ENCODE data around the gene SNTG2. TPM values are rescaled to one million over a fixed set of nuclear protein-coding genes. Genes with fewer than 3 reads are reported as not detected.

SNTG2 gene
- total RNA-seq, 6 experiments from 2014 or later: not detected

DNA sequence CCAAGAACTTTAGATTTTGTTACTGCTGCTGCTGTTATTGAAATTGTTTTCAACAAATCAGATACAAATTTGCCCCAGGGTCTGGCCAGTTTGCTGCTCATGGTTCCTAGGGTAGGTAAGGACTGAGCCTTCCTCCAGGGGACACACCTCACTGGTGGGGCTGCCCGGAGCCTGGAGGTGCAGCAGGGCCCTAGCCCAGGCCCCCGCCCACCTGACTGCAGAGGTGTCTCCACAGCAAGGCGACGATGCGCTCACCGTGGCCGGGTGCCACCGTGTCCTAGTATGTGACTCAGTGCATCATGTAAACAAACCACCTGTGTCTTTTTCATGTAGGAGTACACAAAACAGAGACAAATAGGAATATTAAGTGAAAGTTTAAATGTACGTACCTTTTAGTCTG is 309.1 kb downstream of the SNTG2 start:
- 62% methylated on average over 9 of the region's 9 CpGs for WGBS (ENCODE audit: insufficient coverage, low coverage, low lambda C conversion rate, missing lambda C conversion rate)
- H3K4me1 ChIP-seq: no peaks in the 10 kb centered on the region
- TF ChIP-seq POLR2A (IDR thresholded peaks at IDR 0.05): no peak
- TF ChIP-seq, protein P1, sequence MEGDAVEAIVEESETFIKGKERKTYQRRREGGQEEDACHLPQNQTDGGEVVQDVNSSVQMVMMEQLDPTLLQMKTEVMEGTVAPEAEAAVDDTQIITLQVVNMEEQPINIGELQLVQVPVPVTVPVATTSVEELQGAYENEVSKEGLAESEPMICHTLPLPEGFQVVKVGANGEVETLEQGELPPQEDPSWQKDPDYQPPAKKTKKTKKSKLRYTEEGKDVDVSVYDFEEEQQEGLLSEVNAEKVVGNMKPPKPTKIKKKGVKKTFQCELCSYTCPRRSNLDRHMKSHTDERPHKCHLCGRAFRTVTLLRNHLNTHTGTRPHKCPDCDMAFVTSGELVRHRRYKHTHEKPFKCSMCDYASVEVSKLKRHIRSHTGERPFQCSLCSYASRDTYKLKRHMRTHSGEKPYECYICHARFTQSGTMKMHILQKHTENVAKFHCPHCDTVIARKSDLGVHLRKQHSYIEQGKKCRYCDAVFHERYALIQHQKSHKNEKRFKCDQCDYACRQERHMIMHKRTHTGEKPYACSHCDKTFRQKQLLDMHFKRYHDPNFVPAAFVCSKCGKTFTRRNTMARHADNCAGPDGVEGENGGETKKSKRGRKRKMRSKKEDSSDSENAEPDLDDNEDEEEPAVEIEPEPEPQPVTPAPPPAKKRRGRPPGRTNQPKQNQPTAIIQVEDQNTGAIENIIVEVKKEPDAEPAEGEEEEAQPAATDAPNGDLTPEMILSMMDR (IDR thresholded peaks at IDR 0.05): no peak
- H3K4me3 ChIP-seq: no peak overlapping the region
- no peak overlapping the region for H3K27ac ChIP-seq
- H3K27me3 ChIP-seq: no peaks in the 10 kb centered on the region
- no peaks in the 10 kb centered on the region for H3K9me3 ChIP-seq
- intact Hi-C loops (cut with DNase I): no loop called here
- H3K36me3 ChIP-seq: no peaks in the 10 kb centered on the region
- ATAC-seq (no peak), DNase-seq (no peak)

DNA sequence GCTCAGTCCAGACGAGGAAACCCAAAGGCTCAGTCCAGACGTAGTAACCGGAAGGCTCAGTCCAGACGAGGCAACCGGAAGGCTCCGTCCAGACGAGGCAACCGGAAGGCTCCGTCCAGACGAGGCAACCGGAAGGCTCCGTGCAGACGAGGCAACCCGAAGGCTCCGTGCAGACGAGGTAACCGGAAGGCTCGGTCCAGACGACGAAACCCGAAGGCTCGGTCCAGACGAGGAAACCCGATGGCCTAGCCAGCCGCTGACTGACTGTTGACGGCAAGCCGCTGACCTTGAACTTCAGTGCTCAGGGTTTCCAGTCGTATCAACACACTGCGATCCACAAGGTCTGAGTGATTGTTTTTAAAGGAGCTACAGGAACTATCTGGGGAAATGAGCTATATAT is 312.0 kb downstream of the SNTG2 start:
- Histone ChIP-seq H3K27ac (no peak overlapping the region), H3K27me3 (no peaks in the 10 kb centered on the region), H3K4me3 (no peak overlapping the region), H3K4me1 (no peaks in the 10 kb centered on the region), H3K36me3 (no peaks in the 10 kb centered on the region), H3K9me3 (no peaks in the 10 kb centered on the region)
- intact Hi-C loops (cut with DNase I): no loop called here
- ATAC-seq: no peak
- WGBS (ENCODE audit: insufficient coverage, low coverage, low lambda C conversion rate, missing lambda C conversion rate): 71% methylated on average over 24 of the region's 29 CpGs
- TF ChIP-seq, protein P1 (IDR thresholded peaks at IDR 0.05): no peak
- TF ChIP-seq POLR2A (IDR thresholded peaks at IDR 0.05): no peak
- no peak for DNase-seq

DNA sequence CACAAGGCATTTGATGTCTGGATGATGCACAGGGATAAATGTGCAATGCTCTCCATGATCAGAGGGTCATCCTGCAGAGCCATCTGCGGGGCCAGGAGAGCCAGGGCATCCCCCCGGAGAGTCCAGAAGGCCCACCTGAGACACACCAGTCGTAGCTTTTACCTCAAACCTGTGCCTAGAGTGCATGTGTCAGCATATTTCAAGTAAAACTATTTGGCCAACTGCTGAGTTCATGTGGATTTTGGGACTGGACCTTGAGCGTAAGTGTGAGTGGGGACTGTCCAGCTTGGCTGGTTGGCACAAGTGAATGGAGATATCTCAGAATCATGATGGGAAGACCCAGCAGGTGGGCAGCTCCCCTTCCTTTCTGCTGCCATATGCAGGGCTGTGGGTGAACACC is 314.8 kb downstream of the SNTG2 start:
- H3K27ac ChIP-seq: no peak overlapping the region
- no peak for DNase-seq
- H3K9me3 ChIP-seq: no peaks in the 10 kb centered on the region
- TF ChIP-seq, protein P1 (IDR thresholded peaks at IDR 0.05): no peak
- no peak for TF ChIP-seq POLR2A (IDR thresholded peaks at IDR 0.05)
- no peak overlapping the region for H3K4me3 ChIP-seq
- no peaks in the 10 kb centered on the region for H3K27me3 ChIP-seq
- no peak for ATAC-seq
- WGBS (ENCODE audit: insufficient coverage, low coverage, low lambda C conversion rate, missing lambda C conversion rate): no CpG with 5 or more reads among the region's 4 CpGs
- H3K4me1 ChIP-seq: no peaks in the 10 kb centered on the region
- intact Hi-C loops (cut with DNase I): no loop called here
- H3K36me3 ChIP-seq: no peaks in the 10 kb centered on the region

DNA sequence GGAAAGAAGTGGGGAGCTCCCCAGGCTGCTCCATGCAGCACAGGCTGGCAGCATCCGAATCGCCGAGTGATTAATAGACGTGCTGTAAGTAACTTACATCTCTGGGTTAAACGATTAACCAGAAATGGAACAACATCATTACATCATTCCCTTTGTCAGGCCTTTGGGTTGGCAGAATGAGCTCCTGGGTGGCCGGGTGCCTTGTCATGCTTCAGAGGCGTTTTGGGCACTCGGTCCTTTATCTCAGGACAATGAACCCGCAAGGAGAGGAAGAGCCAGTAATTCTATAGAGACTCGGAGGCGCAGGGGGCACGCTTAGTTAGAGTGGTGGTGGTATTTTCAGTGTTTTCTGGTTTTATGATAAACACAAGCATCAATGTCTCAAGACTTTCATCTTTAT is 315.7 kb downstream of the SNTG2 start:
- ATAC-seq (no peak), DNase-seq (no peak)
- Histone ChIP-seq H3K36me3 (no peaks in the 10 kb centered on the region), H3K27ac (no peak overlapping the region), H3K4me3 (no peak overlapping the region), H3K27me3 (no peaks in the 10 kb centered on the region), H3K4me1 (no peaks in the 10 kb centered on the region), H3K9me3 (no peaks in the 10 kb centered on the region)
- TF ChIP-seq, protein P1 (IDR thresholded peaks at IDR 0.05): no peak
- no peak for TF ChIP-seq POLR2A (IDR thresholded peaks at IDR 0.05)
- intact Hi-C loops (cut with DNase I): no loop called here
- WGBS (ENCODE audit: insufficient coverage, low coverage, low lambda C conversion rate, missing lambda C conversion rate): 59% methylated on average over 7 of the region's 12 CpGs

DNA sequence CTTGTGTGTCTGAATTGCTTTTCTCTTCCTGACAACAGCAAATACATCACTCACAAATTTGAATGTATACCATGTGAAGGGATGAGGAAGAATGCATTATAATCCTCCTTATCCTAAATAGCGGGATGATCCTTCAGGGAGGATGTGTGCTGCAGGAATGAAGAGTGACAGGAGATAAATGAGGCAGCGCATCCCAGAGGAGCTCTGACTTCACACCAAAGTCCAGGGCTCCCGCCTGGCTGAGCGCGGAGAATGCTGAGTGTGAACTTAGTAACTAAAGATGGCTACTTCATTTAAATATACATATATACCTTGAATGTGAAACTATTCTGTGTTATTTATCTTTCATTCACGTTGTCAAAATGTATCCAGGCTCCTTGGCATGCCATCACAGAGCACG is 317.4 kb downstream of the SNTG2 start:
- DNase-seq (no peak), ATAC-seq (no peak)
- Histone ChIP-seq H3K36me3 (no peaks in the 10 kb centered on the region), H3K4me3 (no peak overlapping the region), H3K27ac (no peak overlapping the region), H3K27me3 (no peaks in the 10 kb centered on the region), H3K9me3 (no peaks in the 10 kb centered on the region), H3K4me1 (no peaks in the 10 kb centered on the region)
- TF ChIP-seq, protein P1 (IDR thresholded peaks at IDR 0.05): no peak
- TF ChIP-seq POLR2A (IDR thresholded peaks at IDR 0.05): no peak
- WGBS (ENCODE audit: insufficient coverage, low coverage, low lambda C conversion rate, missing lambda C conversion rate): 51% methylated on average over 7 of the region's 7 CpGs
- intact Hi-C loops (cut with DNase I): no loop called here
